Left cardiac atrium (tissue), 4 donors: ENCODE measurements around the gene CNTNAP4. TPM values are rescaled to one million over a fixed set of nuclear protein-coding genes. Genes with fewer than 3 reads are reported as not detected.

Experiments used
- ATAC-seq, 2 donors: fragments of 200-7000 bp; cut with Tn5 transposase; one replicate each; pipeline ENCODE4 v1.9.1; 2020; ENCODE audit warnings: mild to moderate bottlenecking in 2 of 2, moderate library complexity in 2 of 2
- DNase-seq: peaks from one replicate; pipeline ENCODE4 v3.0.0-alpha.2; 2020
- intact Hi-C, 2 donors: fragments of 100-400 bp; cut with DNase I; formaldehyde crosslinking; loops; one replicate each; pipeline versions ENCODE4 v1.14.1 to v1.15.1; 2022 to 2023
- total RNA-seq, 2 donors: library from RNA; stranded (reverse); fragmentation: NEBNext Ultra II Directional; extraction: Animal tissue kit (Norgen Biotek cat#: 25700); gene quantifications; one replicate each; pipeline ENCODE4 v1.2.1, GENCODE V29; 2021
- donor health status: DM: no; HTN: yes; CAD: no.
- donor health status: DM: no; HTN: yes; CAD: no; lungs with severe emphysema.
- donor health status: DM: yes; HTN: yes; CAD: no.
- donor health status: Dilated cardiomyopathy.

Gene CNTNAP4
- total RNA-seq, 2 donors from 2014 or later: 0.21 TPM; not detected in 1

GRCh38 chr16:76532188-76532973 is 255.2 kb downstream of the CNTNAP4 start:
- ATAC-seq: no peak
- intact Hi-C loops: no loop called here

GRCh38 chr16:76539609-76540008 is 262.4 kb downstream of the CNTNAP4 start:
- DNase-seq (no peak), ATAC-seq (no peak)
- intact Hi-C loops: no loop called here

More at GRCh38 chr16:76532188-76532973, 255.2 kb downstream of the CNTNAP4 start:
- no peak for DNase-seq

- DNase-seq (no peak), ATAC-seq (no peak)
- intact Hi-C loops: no loop called here
Measured at GRCh38 chr16:76541070-76541469, 263.9 kb downstream of the CNTNAP4 start.

- intact Hi-C loops: no loop called here
- ATAC-seq (no peak), DNase-seq (no peak)
Measured at GRCh38 chr16:76565542-76565941, 288.3 kb downstream of the CNTNAP4 start.

- ATAC-seq (no peak), DNase-seq (no peak)
- intact Hi-C loops: no loop called here
Measured at GRCh38 chr16:76571755-76572154, 294.6 kb downstream of the CNTNAP4 start.

- intact Hi-C loops: no loop called here
- no peak for ATAC-seq
- no peak for DNase-seq
Measured at GRCh38 chr16:76573281-76573680, 296.1 kb downstream of the CNTNAP4 start.

GRCh38 chr16:76574651-76575050 is 297.4 kb downstream of the CNTNAP4 start:
- intact Hi-C loops: no loop called here
- DNase-seq (no peak), ATAC-seq (no peak)

- intact Hi-C loops: no loop called here
- ATAC-seq: no peak
- DNase-seq: no peak
Measured at GRCh38 chr16:76576526-76576925, 299.3 kb downstream of the CNTNAP4 start.

- DNase-seq: no peak
- intact Hi-C loops: no loop called here
- no peak for ATAC-seq
Measured at GRCh38 chr16:76577003-76577402, 299.8 kb downstream of the CNTNAP4 start.

- intact Hi-C loops: no loop called here
- no peak for DNase-seq
- ATAC-seq: no peak
Measured at GRCh38 chr16:76579277-76579922, 302.2 kb downstream of the CNTNAP4 start.

- peak; percentile 31 for DNase-seq
- intact Hi-C loops: no loop called here
- ATAC-seq: no peak
Measured at GRCh38 chr16:76583466-76583865, 306.3 kb downstream of the CNTNAP4 start.

GRCh38 chr16:76583945-76584344 is 306.7 kb downstream of the CNTNAP4 start:
- no peak for ATAC-seq
- intact Hi-C loops: no loop called here
- DNase-seq: no peak

GRCh38 chr16:76598498-76598897 is 321.3 kb downstream of the CNTNAP4 start:
- ATAC-seq (no peak), DNase-seq (no peak)
- intact Hi-C loops: no loop called here

GRCh38 chr16:76607317-76607716 is 330.1 kb downstream of the CNTNAP4 start:
- intact Hi-C loops: no loop called here

More at GRCh38 chr16:76607317-76607716, 330.1 kb downstream of the CNTNAP4 start:
- no peak for ATAC-seq
- DNase-seq: no peak
